Ramos (cell line): ENCODE measurements around the gene KCTD19.

Experiments used
- in situ Hi-C: fragments of 300-500 bp; cut with MboI; formaldehyde crosslinking; loops from one replicate; pipeline ENCODE4 v1.14.3; 2022; ENCODE audit warnings: low sequenced_read_pairs; ENCODE audit not compliant: unreplicated experiment

Gene KCTD19

GRCh38 chr16:67246081-67246755, 80.3 kb downstream of the KCTD19 start:
- in situ Hi-C loops: no loop called here

GRCh38 chr16:67245674-67246080, 80.9 kb downstream of the KCTD19 start:
- in situ Hi-C loops: no loop called here

GRCh38 chr16:67245186-67245585, 81.4 kb downstream of the KCTD19 start:
- in situ Hi-C loops: no loop called here

- in situ Hi-C loops: no loop called here
Measured at GRCh38 chr16:67244387-67245185, 82.0 kb downstream of the KCTD19 start.

- in situ Hi-C loops: no loop called here
Measured at GRCh38 chr16:67243481-67243880, 83.1 kb downstream of the KCTD19 start.

- in situ Hi-C loops: no loop called here
Measured at GRCh38 chr16:67242138-67242730, 84.3 kb downstream of the KCTD19 start.

- in situ Hi-C loops: no loop called here
Measured at GRCh38 chr16:67241008-67241900, 85.3 kb downstream of the KCTD19 start.

- in situ Hi-C loops: no loop called here
Measured at GRCh38 chr16:67240506-67240905, 86.0 kb downstream of the KCTD19 start.
